HG03521 (cell line): ENCODE data around the gene FAM174C.
"Not testable (repeated sequence)": the region's sequence is repeated elsewhere in the genome, so short reads cannot be mapped to it uniquely, and the experiment has no call there.

Source experiments
- ATAC-seq: cut with Tn5 transposase; IDR thresholded peaks from one replicate; pipeline ENCODE4 v1.9.1; 2021; ENCODE audit warnings: mild to moderate bottlenecking, moderate library complexity; ENCODE audit not compliant: unreplicated experiment

FAM174C gene

GRCh38 chr19:1296078-1296477 lies 20.7 kb downstream of the FAM174C start:
- ATAC-seq, result no peak

- no peak for ATAC-seq
These were observed 21.4 kb downstream of the FAM174C start for GRCh38 chr19:1296575-1297271.

GRCh38 chr19:1298235-1298634 lies 22.9 kb downstream of the FAM174C start:
- no peak for ATAC-seq

- ATAC-seq, result no peak
These were observed 24.5 kb downstream of the FAM174C start for GRCh38 chr19:1299801-1300200.

GRCh38 chr19:1300744-1301490 lies 25.6 kb downstream of the FAM174C start:
- ATAC-seq, result no peak

- no peak for ATAC-seq
These were observed 27.4 kb downstream of the FAM174C start for GRCh38 chr19:1302533-1303239.

GRCh38 chr19:1304197-1304924 lies 29.0 kb downstream of the FAM174C start:
- ATAC-seq, result no peak

- ATAC-seq, result not testable (repeated sequence)
These were observed 30.0 kb downstream of the FAM174C start for GRCh38 chr19:1305354-1305753.

GRCh38 chr19:1307320-1307719 lies 32.0 kb downstream of the FAM174C start:
- ATAC-seq, result no peak

GRCh38 chr19:1307755-1308303 lies 32.5 kb downstream of the FAM174C start:
- no peak for ATAC-seq

GRCh38 chr19:1308718-1309117 lies 33.4 kb downstream of the FAM174C start:
- ATAC-seq, result no peak

GRCh38 chr19:1309977-1310852 lies 34.9 kb downstream of the FAM174C start:
- no peak for ATAC-seq

GRCh38 chr19:1310853-1311180 lies 35.5 kb downstream of the FAM174C start:
- no peak for ATAC-seq

- no peak for ATAC-seq
These were observed 36.3 kb downstream of the FAM174C start for GRCh38 chr19:1311543-1312091.

- ATAC-seq, result no peak
These were observed 37.7 kb downstream of the FAM174C start for GRCh38 chr19:1312767-1313694.

- ATAC-seq, result no peak
These were observed 38.6 kb downstream of the FAM174C start for GRCh38 chr19:1313695-1314613.

- ATAC-seq, result no peak
These were observed 40.3 kb downstream of the FAM174C start for GRCh38 chr19:1315470-1316166.
